Memory B cell (primary cell): ENCODE data around the gene SELENON.

Experiments
- ATAC-seq: fragments of 150-1000 bp; cut with Tn5 transposase; 2 replicates; pipeline ENCODE4 v1.10.0; 2021; ENCODE audit warnings: low read depth, mild to moderate bottlenecking, moderate library complexity
- DNase-seq, 2 donors: peaks; one replicate each; pipeline ENCODE4 v3.0.0; 2022; ENCODE audit warnings: low spot score in 2 of 2
- H3K27ac Mint-ChIP-seq: one replicate; pipeline ENCODE4 v1.8.0; 2022; ENCODE audit warnings: mild to moderate bottlenecking, moderate library complexity, mixed read lengths
- H3K27me3 Mint-ChIP-seq: one replicate; pipeline ENCODE4 v1.8.0; 2022; ENCODE audit warnings: mixed read lengths
- H3K36me3 Mint-ChIP-seq: one replicate; pipeline ENCODE4 v1.8.0; 2022; ENCODE audit warnings: mild to moderate bottlenecking, mixed read lengths
- H3K4me1 Mint-ChIP-seq: one replicate; pipeline ENCODE4 v1.8.0; 2022; ENCODE audit warnings: mixed read lengths
- H3K4me3 Mint-ChIP-seq: one replicate; pipeline ENCODE4 v1.8.0; 2022; ENCODE audit warnings: mild to moderate bottlenecking, moderate library complexity, mixed read lengths
- H3K9me3 Mint-ChIP-seq: one replicate; pipeline ENCODE4 v1.8.0; 2022; ENCODE audit warnings: mixed read lengths

SELENON gene

GRCh38 chr1:25799935-25800702 is at the start of gene SELENON:
SELENON (plus strand) TSS chr1:25800193; CDS start chr1:25800231, 38 bp downstream.
- H3K4me1 Mint-ChIP-seq = peaks cover 30% of the 10 kb centered on the region
- no peaks in the 10 kb centered on the region for H3K9me3 Mint-ChIP-seq
- H3K36me3 Mint-ChIP-seq = no peaks in the 10 kb centered on the region
- ATAC-seq (peak; percentile 56), DNase-seq (no peak)
- no peak within 1 kb of the TSS for H3K27ac Mint-ChIP-seq
- H3K27me3 Mint-ChIP-seq = no peaks in the 10 kb centered on the region
- H3K4me3 Mint-ChIP-seq = peak within 1 kb of the TSS; percentile 82

GRCh38 chr1:25750923-25751605 is 48.9 kb upstream of the SELENON start:
- peaks cover 2% of the 10 kb centered on the region for H3K36me3 Mint-ChIP-seq
- DNase-seq = no peak
- no peaks in the 10 kb centered on the region for H3K4me1 Mint-ChIP-seq
- H3K9me3 Mint-ChIP-seq = no peaks in the 10 kb centered on the region
- no peak overlapping the region for H3K4me3 Mint-ChIP-seq
- H3K27ac Mint-ChIP-seq = no peak overlapping the region
- H3K27me3 Mint-ChIP-seq = peaks cover 12% of the 10 kb centered on the region
- ATAC-seq = no peak

GRCh38 chr1:25754470-25755181 is 45.4 kb upstream of the SELENON start:
- Mint-ChIP-seq H3K4me3 (no peak overlapping the region), H3K27ac (no peak overlapping the region), H3K36me3 (peaks cover 2% of the 10 kb centered on the region), H3K4me1 (peaks cover 3% of the 10 kb centered on the region), H3K27me3 (peaks cover 13% of the 10 kb centered on the region), H3K9me3 (no peaks in the 10 kb centered on the region)
- ATAC-seq (peak; percentile 32), DNase-seq (no peak)

DNA sequence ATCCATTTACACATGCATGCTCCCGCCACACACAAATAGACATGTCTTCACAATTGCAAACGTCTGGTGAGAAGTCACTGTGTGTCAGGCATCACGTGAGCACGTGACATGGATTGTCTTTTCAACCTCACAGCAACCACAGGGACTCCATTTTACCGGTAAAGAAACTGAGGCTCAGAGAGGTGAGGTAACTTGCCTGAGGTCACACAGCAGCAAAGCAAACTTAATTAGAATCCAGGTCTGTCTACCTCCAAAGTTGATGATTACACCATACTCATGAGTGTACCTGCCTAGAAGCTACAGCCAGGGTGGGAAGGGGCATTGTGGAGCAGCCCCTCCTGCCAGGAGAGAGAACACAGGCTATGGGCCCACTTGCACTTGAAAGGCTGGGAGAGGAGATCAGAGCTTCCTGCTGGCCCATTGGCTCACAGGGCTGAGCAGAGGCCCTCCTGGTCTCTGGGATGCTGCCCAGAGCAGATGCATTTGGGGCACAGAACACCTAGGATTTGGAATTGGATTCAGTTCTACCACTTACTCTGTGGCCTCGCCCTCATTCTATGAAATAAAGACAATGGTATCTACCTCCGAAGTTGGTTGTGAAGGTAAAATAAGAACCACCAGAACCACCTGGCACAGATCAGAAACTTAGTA is 44.4 kb upstream of the SELENON start:
- Mint-ChIP-seq H3K9me3 (no peaks in the 10 kb centered on the region), H3K36me3 (peaks cover 2% of the 10 kb centered on the region), H3K27me3 (peaks cover 15% of the 10 kb centered on the region), H3K27ac (no peak overlapping the region), H3K4me1 (peaks cover 3% of the 10 kb centered on the region), H3K4me3 (no peak overlapping the region)
- DNase-seq (no peak), ATAC-seq (no peak)

- DNase-seq = no peak
- Mint-ChIP-seq H3K27me3 (peaks cover 12% of the 10 kb centered on the region), H3K9me3 (no peaks in the 10 kb centered on the region), H3K4me1 (peaks cover 3% of the 10 kb centered on the region), H3K27ac (no peak overlapping the region), H3K4me3 (no peak overlapping the region), H3K36me3 (peaks cover under 1% of the 10 kb centered on the region)
- no peak for ATAC-seq
Observed at GRCh38 chr1:25756215-25756614, 43.8 kb upstream of the SELENON start.

DNA sequence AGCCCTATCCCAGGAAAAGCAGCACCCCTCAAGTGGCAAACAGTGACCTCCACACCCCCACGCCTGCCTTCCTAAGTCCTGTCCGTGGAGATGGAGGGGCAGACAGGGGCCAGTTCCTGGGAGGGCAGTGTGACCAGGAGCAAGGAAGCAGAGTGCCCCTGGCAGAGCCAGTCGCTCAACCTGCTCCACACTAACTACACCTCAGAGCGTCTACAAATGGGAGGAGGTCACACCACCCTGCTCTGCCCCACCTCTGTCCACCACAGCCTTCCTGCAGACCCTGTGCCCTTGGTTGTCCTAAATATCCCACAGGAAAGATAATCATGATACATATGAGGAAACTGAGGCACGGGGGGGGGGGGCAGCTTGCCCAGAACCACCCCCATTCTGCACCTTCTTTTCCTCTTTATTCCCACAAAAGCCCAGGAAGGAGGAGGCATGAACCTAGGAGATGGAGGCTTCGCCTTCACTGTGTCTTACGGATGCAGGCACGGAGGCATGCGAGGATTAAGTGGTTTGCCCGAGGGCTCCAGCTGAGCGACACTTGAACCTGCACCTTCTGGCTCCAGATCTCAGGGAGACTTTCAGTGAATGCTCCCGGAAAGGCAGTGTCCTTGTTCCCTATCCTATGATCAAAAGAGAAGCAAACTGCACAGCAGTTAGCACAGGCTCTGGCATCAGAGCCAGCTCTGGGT is 42.7 kb upstream of the SELENON start:
- ATAC-seq (no peak), DNase-seq (no peak)
- H3K4me3 Mint-ChIP-seq = no peak overlapping the region
- H3K27ac Mint-ChIP-seq = no peak overlapping the region
- H3K27me3 Mint-ChIP-seq = peaks cover 11% of the 10 kb centered on the region
- peaks cover 3% of the 10 kb centered on the region for H3K4me1 Mint-ChIP-seq
- no peaks in the 10 kb centered on the region for H3K36me3 Mint-ChIP-seq
- no peaks in the 10 kb centered on the region for H3K9me3 Mint-ChIP-seq

GRCh38 chr1:25757846-25758185 is 42.2 kb upstream of the SELENON start:
- H3K9me3 Mint-ChIP-seq = no peaks in the 10 kb centered on the region
- no peak for DNase-seq
- no peak for ATAC-seq
- H3K4me1 Mint-ChIP-seq = peaks cover 3% of the 10 kb centered on the region
- no peak overlapping the region for H3K4me3 Mint-ChIP-seq
- peaks cover 11% of the 10 kb centered on the region for H3K27me3 Mint-ChIP-seq
- no peak overlapping the region for H3K27ac Mint-ChIP-seq
- H3K36me3 Mint-ChIP-seq = no peaks in the 10 kb centered on the region

DNA sequence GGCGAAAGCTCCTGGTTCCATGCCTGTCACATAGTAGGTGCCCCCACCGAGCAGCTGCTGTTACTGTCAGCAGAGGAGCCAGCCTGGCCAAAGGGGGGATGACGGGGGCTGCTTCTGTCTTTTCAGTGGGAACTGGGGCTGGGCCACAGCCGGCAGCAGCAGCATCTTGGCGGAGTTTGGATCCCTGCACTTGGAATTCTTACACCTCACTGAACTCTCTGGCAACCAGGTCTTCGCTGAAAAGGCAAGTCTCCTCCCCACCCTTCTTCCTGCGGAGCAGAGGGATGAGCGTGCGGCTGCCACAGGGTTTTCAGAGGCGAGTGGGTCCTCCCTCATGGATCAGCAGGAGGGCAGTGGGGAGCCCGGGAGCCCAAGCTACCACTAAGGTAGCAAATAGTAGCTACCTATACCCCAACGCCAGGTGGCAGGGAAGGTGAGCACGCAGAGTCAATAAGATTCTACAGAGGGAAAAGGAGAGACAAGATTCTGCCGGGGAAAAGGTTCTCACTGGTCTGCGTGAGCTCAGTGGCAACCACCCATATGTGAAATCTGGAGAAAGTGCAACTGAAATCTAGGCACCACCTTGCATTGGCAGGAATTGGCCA is 41.4 kb upstream of the SELENON start:
- Mint-ChIP-seq H3K4me1 (peaks cover 3% of the 10 kb centered on the region), H3K9me3 (no peaks in the 10 kb centered on the region), H3K36me3 (no peaks in the 10 kb centered on the region), H3K27ac (no peak overlapping the region), H3K27me3 (peaks cover 11% of the 10 kb centered on the region), H3K4me3 (no peak overlapping the region)
- DNase-seq (no peak), ATAC-seq (no peak)

DNA sequence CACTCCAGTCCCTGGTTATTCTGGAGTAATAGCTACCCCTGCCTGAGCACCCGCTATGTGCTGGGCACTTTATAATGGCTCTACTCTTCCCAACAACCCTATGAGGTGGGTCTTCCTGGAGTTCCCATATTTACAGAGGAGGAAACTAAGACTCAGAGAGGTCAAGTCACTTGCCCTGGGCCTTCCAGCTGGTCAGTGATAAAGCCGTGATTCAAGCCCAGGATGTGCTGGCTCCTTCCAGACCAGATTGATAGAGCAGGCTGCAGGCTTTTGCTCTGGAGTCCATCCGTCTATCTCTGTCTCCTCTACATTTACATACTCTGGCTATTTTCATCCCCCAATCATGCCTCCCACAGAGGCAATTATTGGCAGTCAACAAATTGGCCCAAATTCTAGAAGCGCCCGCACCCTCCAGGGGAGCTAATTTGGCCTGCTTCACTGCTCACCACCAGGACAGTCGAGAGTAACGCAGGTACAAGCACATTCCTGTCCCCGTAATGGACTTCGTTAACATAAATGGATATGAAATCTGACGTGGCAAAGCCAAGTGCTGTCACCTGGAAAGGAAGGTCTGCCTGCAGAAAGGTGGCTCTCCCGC is 39.8 kb upstream of the SELENON start:
- Mint-ChIP-seq H3K27me3 (peaks cover 7% of the 10 kb centered on the region), H3K36me3 (no peaks in the 10 kb centered on the region), H3K4me3 (no peak overlapping the region), H3K4me1 (peaks cover 3% of the 10 kb centered on the region), H3K27ac (no peak overlapping the region), H3K9me3 (no peaks in the 10 kb centered on the region)
- no peak for ATAC-seq
- DNase-seq = no peak

DNA sequence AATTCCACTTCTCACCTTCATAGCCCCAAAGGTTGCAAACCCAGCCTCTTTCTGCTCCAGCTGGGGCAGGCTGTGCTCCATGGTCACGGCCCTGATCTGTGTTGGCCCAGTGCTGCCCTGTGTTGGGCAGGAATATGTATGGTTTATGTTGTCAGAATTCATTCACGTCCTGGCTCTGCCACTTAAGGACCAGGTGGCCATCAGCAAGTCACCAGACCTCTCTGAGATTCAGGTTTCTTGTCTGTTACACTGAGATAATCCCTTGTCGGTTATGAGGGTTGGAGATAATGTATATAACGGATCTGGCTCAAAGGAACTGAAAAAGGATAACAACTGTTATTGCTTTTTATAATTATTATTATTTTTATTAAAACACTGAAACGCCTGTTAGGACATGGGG is 39.1 kb upstream of the SELENON start:
- ATAC-seq (no peak), DNase-seq (no peak)
- H3K27ac Mint-ChIP-seq = no peak overlapping the region
- no peaks in the 10 kb centered on the region for H3K9me3 Mint-ChIP-seq
- no peak overlapping the region for H3K4me3 Mint-ChIP-seq
- peaks cover 7% of the 10 kb centered on the region for H3K27me3 Mint-ChIP-seq
- peaks cover 3% of the 10 kb centered on the region for H3K4me1 Mint-ChIP-seq
- H3K36me3 Mint-ChIP-seq = no peaks in the 10 kb centered on the region

- ATAC-seq (no peak), DNase-seq (no peak)
- Mint-ChIP-seq H3K9me3 (no peaks in the 10 kb centered on the region), H3K4me1 (no peaks in the 10 kb centered on the region), H3K27ac (no peak overlapping the region), H3K27me3 (peaks cover 11% of the 10 kb centered on the region), H3K36me3 (no peaks in the 10 kb centered on the region), H3K4me3 (no peak overlapping the region)
Observed at GRCh38 chr1:25763493-25763892, 36.5 kb upstream of the SELENON start.

GRCh38 chr1:25765136-25765922 is 34.7 kb upstream of the SELENON start:
- H3K9me3 Mint-ChIP-seq = no peaks in the 10 kb centered on the region
- no peak for ATAC-seq

More at GRCh38 chr1:25765136-25765922, 34.7 kb upstream of the SELENON start:
- DNase-seq = no peak
- peaks cover 3% of the 10 kb centered on the region for H3K4me1 Mint-ChIP-seq
- no peaks in the 10 kb centered on the region for H3K36me3 Mint-ChIP-seq
- H3K4me3 Mint-ChIP-seq = no peak overlapping the region
- peaks cover 24% of the 10 kb centered on the region for H3K27me3 Mint-ChIP-seq
- H3K27ac Mint-ChIP-seq = no peak overlapping the region
